WTC11 (cell line): ENCODE measurements around the gene ADAM33. TPM values are rescaled to one million over a fixed set of nuclear protein-coding genes. Genes with fewer than 3 reads are reported as not detected.

Experiments
- ATAC-seq: fragments of 200-7000 bp; cut with Tn5 transposase; 2 replicates; pipeline ENCODE4 v1.10.0; 2021; ENCODE audit warnings: mild to moderate bottlenecking, moderate library complexity
- CTCF ChIA-PET: fragments of 300-600 bp; sonication (Branson Sonifier 250); formaldehyde crosslinking; loops from one replicate; lab custom pipeline; 2021; ENCODE audit warnings: antibody characterized with exemption; lab: Charles Lee
- POLR2A ChIA-PET: fragments of 350-600 bp; sonication (Branson Sonifier 250); formaldehyde crosslinking; loops from one replicate; lab custom pipeline; 2021; ENCODE audit warnings: antibody characterized with exemption; lab: Charles Lee
- DNase-seq: peaks from one replicate; pipeline ENCODE4 v3.0.0; 2021; ENCODE audit warnings: low spot score
- H3K27ac Mint-ChIP-seq: 2 replicates; pipeline ENCODE4 v1.8.0; 2021; ENCODE audit warnings: mixed read lengths
- H3K27me3 Mint-ChIP-seq: 2 replicates; pipeline ENCODE4 v1.8.0; 2021; ENCODE audit warnings: low read depth, mild to moderate bottlenecking, moderate library complexity, mixed read lengths
- H3K36me3 Mint-ChIP-seq: 2 replicates; pipeline ENCODE4 v1.8.0; 2021; ENCODE audit warnings: mixed read lengths
- H3K4me1 Mint-ChIP-seq: 2 replicates; pipeline ENCODE4 v1.8.0; 2022; ENCODE audit warnings: mixed read lengths
- H3K4me3 Mint-ChIP-seq: 2 replicates; pipeline ENCODE4 v1.8.0; 2021; ENCODE audit warnings: mild to moderate bottlenecking, moderate library complexity, mixed read lengths
- H3K9me3 Mint-ChIP-seq: 2 replicates; pipeline ENCODE4 v1.8.0; 2021; ENCODE audit warnings: mixed read lengths
- CREM ChIP-seq: sonication (generic); formaldehyde crosslinking; IDR thresholded peaks from 2 replicates; pipeline ENCODE4 v1.8.1; 2022; ENCODE audit warnings: mild to moderate bottlenecking, missing genetic modification reagents, moderate library complexity
- ETV6 ChIP-seq: sonication (generic); formaldehyde crosslinking; IDR thresholded peaks from 2 replicates; pipeline ENCODE4 v1.8.1; 2022; ENCODE audit warnings: mild to moderate bottlenecking, missing genetic modification reagents
- FOXK1 ChIP-seq: sonication (generic); formaldehyde crosslinking; IDR thresholded peaks from 2 replicates; pipeline ENCODE4 v1.8.0; 2022; ENCODE audit warnings: mild to moderate bottlenecking, moderate library complexity, missing genetic modification reagents
- GTF2I ChIP-seq: fragments of 250-450 bp; sonication (Bioruptor Pico); conservative IDR thresholded peaks from 2 replicates; pipeline ENCODE4 v1.4.0; 2021; ENCODE audit warnings: mild to moderate bottlenecking
- HMGA2 ChIP-seq: fragments of 250-450 bp; sonication (Bioruptor Pico); IDR thresholded peaks from 2 replicates; pipeline ENCODE4 v1.4.0; 2021; ENCODE audit warnings: mild to moderate bottlenecking, moderate library complexity
- JAZF1 ChIP-seq: fragments of 250-450 bp; sonication (Bioruptor Pico); IDR thresholded peaks from 2 replicates; pipeline ENCODE4 v1.9.0; 2021; ENCODE audit warnings: moderate library complexity, mild to moderate bottlenecking, inconsistent platforms
- NFATC4 ChIP-seq: fragments of 250-450 bp; sonication (Bioruptor Pico); IDR thresholded peaks from 2 replicates; pipeline ENCODE4 v1.9.0; 2021; ENCODE audit warnings: mild to moderate bottlenecking
- NFYB ChIP-seq: sonication (generic); formaldehyde crosslinking; conservative IDR thresholded peaks from 2 replicates; pipeline ENCODE4 v1.8.0; 2022; ENCODE audit warnings: low read depth, missing genetic modification reagents
- NR1H2 ChIP-seq: sonication (generic); formaldehyde crosslinking; IDR thresholded peaks from 2 replicates; pipeline ENCODE4 v1.9.0; 2021; ENCODE audit warnings: mild to moderate bottlenecking, moderate library complexity, missing genetic modification reagents
- RELA ChIP-seq: sonication (generic); formaldehyde crosslinking; IDR thresholded peaks from 2 replicates; pipeline ENCODE4 v1.8.1; 2022; ENCODE audit warnings: missing genetic modification reagents, mild to moderate bottlenecking, borderline replicate concordance
- TEAD1 ChIP-seq: sonication (generic); formaldehyde crosslinking; IDR thresholded peaks from 2 replicates; pipeline ENCODE4 v1.8.0; 2022; ENCODE audit warnings: mild to moderate bottlenecking, missing genetic modification reagents
- ZBTB21 ChIP-seq: sonication (generic); formaldehyde crosslinking; IDR thresholded peaks from 2 replicates; pipeline ENCODE4 v1.8.1; 2023; ENCODE audit warnings: mild to moderate bottlenecking, missing genetic modification reagents, borderline replicate concordance
- ZNF317 ChIP-seq: sonication (generic); formaldehyde crosslinking; IDR thresholded peaks from 2 replicates; pipeline ENCODE4 v1.8.1; 2023; ENCODE audit warnings: low read depth, mild to moderate bottlenecking, moderate library complexity, missing genetic modification reagents, borderline replicate concordance
- total RNA-seq: library from RNA; stranded (reverse); gene quantifications from 3 replicates; pipeline ENCODE4 v1.2.3, GENCODE V29; 2021
- TF ChIP-seq, protein P1 (sequence below): sonication (generic); formaldehyde crosslinking; IDR thresholded peaks from 2 replicates; pipeline ENCODE4 v1.8.1; 2023; ENCODE audit warnings: mild to moderate bottlenecking, missing genetic modification reagents, moderate library complexity
- TF ChIP-seq, protein P2 (sequence below): sonication (generic); formaldehyde crosslinking; IDR thresholded peaks from 2 replicates; pipeline ENCODE4 v1.8.1; 2022; ENCODE audit warnings: mild to moderate bottlenecking, missing genetic modification reagents, moderate library complexity, borderline replicate concordance
- TF ChIP-seq, protein P3 (sequence below): sonication (generic); formaldehyde crosslinking; IDR thresholded peaks from 2 replicates; pipeline ENCODE4 v1.8.1; 2022; ENCODE audit warnings: low read depth, mild to moderate bottlenecking, moderate library complexity, missing genetic modification reagents, borderline replicate concordance
- TF ChIP-seq, protein P4 (sequence below): sonication (generic); formaldehyde crosslinking; IDR thresholded peaks from 2 replicates; pipeline ENCODE4 v1.8.1; 2023; ENCODE audit warnings: mild to moderate bottlenecking, missing genetic modification reagents
- TF ChIP-seq, protein P5 (sequence below): sonication (generic); formaldehyde crosslinking; IDR thresholded peaks from 2 replicates; pipeline ENCODE4 v1.8.1; 2023; ENCODE audit warnings: mild to moderate bottlenecking, missing genetic modification reagents, borderline replicate concordance
- TF ChIP-seq, protein P6 (sequence below): sonication (generic); formaldehyde crosslinking; conservative IDR thresholded peaks from 2 replicates; pipeline ENCODE4 v1.8.1; 2022; ENCODE audit warnings: mild to moderate bottlenecking, missing genetic modification reagents

The ADAM33 gene
- total RNA-seq, 1 experiment from 2014 or later, result 5.3 TPM

DNA sequence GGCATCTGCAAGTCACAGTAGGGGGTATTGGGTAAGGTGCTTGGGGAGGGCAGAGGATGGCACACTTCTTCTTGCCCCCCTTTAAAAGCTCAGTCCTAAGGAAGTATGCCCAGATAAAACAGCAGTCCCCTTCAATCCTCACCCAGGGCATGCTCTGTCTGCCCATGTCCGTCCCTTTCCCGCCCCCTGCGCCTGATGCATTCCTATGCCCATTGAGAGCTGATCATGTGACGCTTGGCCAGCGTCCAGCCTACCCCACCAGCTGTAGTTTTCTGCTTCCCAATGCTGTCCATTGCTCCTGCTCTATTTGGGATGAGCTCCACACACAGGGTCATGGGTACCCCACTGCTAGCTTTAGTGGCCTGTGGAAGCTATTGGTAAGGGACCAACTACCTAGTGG, 22.3 kb upstream of the ADAM33 start:
- CTCF ChIA-PET, result interaction anchor here (0.6 to 2.6 kb wide), 14 partner anchors 8 to 151 kb away, joined by 3 to 16 read pairs (median 4); partner anchors contain the start of genes ADAM33 and ADISSP
- no peak overlapping the region for H3K27ac Mint-ChIP-seq
- no peak for DNase-seq
- no peak for TF ChIP-seq CREM (CRISPR knock-in tag)
- TF ChIP-seq, protein P1, sequence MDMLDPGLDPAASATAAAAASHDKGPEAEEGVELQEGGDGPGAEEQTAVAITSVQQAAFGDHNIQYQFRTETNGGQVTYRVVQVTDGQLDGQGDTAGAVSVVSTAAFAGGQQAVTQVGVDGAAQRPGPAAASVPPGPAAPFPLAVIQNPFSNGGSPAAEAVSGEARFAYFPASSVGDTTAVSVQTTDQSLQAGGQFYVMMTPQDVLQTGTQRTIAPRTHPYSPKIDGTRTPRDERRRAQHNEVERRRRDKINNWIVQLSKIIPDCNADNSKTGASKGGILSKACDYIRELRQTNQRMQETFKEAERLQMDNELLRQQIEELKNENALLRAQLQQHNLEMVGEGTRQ (CRISPR knock-in tag), result 0 out of 2 replicates have a peak, but pooled peaks have one; percentile 36
- TF ChIP-seq, all 79 proteins: peak for 1
- Mint-ChIP-seq H3K4me1 (no peaks in the 10 kb centered on the region), H3K4me3 (no peak overlapping the region), H3K9me3 (no peaks in the 10 kb centered on the region), H3K36me3 (no peaks in the 10 kb centered on the region), H3K27me3 (no peaks in the 10 kb centered on the region)
- POLR2A ChIA-PET, result no interaction called here
- no peak for ATAC-seq

DNA sequence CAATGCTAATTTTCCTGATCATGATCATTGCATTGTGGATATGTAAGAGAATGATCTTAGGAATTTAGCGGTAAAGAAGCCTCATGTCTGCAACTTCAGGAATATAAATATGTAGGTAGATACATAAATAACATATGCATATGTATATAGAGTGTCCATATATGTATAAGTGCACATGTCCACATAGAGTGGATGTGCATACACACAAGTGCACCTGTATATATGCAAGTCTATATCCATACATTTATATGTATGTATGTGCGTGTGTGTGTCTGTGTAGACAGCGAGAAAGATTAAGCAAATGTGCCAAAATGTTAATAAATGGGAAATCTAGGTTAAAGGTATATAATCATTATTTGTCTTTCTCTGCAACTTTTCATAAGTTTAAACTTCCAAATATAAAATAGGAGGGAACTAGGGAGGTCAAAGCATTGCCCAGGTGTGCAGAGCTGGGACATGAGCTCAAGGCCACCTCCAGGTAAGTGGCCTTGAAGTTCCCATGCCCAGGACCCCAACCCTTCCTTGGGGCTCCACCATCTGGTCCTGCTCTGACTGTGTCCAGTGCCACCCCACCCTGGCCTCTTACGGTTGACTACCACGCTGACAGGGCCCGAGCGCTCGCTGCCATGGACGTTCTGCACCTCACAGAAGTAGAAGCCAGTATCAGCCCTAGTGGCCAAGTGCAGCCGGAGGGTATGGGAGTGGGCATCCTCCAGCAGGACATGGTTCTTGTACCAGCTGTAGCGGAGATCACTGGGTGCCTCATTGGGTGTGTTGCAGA, 21.0 kb upstream of the ADAM33 start:
- Mint-ChIP-seq H3K4me3 (no peak overlapping the region), H3K27me3 (no peaks in the 10 kb centered on the region), H3K27ac (no peak overlapping the region), H3K4me1 (no peaks in the 10 kb centered on the region), H3K36me3 (no peaks in the 10 kb centered on the region), H3K9me3 (no peaks in the 10 kb centered on the region)
- DNase-seq, result no peak
- ATAC-seq, result no peak
- ChIA-PET POLR2A (no interaction called here), CTCF (interaction anchor here (0.6 to 2.2 kb wide), 9 partner anchors 8 to 336 kb away, joined by 3 to 10 read pairs (median 4); partner anchors contain the start of genes ADAM33 and ADISSP)
- TF ChIP-seq ZBTB21 (CRISPR knock-in tag) (no peak), JAZF1 (no peak), TEAD1 (CRISPR knock-in tag) (no peak), NFATC4 (CRISPR knock-in tag) (no peak), GTF2I (CRISPR knock-in tag) (no peak), NR1H2 (CRISPR knock-in tag) (no peak), FOXK1 (CRISPR knock-in tag) (no peak), ZNF317 (no peak), HMGA2 (CRISPR knock-in tag) (no peak), ETV6 (no peak), NFYB (CRISPR knock-in tag) (no peak), RELA (CRISPR knock-in tag) (no peak)
- TF ChIP-seq, protein P2, sequence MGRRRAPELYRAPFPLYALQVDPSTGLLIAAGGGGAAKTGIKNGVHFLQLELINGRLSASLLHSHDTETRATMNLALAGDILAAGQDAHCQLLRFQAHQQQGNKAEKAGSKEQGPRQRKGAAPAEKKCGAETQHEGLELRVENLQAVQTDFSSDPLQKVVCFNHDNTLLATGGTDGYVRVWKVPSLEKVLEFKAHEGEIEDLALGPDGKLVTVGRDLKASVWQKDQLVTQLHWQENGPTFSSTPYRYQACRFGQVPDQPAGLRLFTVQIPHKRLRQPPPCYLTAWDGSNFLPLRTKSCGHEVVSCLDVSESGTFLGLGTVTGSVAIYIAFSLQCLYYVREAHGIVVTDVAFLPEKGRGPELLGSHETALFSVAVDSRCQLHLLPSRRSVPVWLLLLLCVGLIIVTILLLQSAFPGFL (CRISPR knock-in tag), result no peak
- TF ChIP-seq, protein P3, sequence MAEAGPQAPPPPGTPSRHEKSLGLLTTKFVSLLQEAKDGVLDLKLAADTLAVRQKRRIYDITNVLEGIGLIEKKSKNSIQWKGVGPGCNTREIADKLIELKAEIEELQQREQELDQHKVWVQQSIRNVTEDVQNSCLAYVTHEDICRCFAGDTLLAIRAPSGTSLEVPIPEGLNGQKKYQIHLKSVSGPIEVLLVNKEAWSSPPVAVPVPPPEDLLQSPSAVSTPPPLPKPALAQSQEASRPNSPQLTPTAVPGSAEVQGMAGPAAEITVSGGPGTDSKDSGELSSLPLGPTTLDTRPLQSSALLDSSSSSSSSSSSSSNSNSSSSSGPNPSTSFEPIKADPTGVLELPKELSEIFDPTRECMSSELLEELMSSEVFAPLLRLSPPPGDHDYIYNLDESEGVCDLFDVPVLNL, result no peak
- TF ChIP-seq, protein P4, sequence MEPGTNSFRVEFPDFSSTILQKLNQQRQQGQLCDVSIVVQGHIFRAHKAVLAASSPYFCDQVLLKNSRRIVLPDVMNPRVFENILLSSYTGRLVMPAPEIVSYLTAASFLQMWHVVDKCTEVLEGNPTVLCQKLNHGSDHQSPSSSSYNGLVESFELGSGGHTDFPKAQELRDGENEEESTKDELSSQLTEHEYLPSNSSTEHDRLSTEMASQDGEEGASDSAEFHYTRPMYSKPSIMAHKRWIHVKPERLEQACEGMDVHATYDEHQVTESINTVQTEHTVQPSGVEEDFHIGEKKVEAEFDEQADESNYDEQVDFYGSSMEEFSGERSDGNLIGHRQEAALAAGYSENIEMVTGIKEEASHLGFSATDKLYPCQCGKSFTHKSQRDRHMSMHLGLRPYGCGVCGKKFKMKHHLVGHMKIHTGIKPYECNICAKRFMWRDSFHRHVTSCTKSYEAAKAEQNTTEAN (CRISPR knock-in tag), result no peak
- TF ChIP-seq, protein P5, sequence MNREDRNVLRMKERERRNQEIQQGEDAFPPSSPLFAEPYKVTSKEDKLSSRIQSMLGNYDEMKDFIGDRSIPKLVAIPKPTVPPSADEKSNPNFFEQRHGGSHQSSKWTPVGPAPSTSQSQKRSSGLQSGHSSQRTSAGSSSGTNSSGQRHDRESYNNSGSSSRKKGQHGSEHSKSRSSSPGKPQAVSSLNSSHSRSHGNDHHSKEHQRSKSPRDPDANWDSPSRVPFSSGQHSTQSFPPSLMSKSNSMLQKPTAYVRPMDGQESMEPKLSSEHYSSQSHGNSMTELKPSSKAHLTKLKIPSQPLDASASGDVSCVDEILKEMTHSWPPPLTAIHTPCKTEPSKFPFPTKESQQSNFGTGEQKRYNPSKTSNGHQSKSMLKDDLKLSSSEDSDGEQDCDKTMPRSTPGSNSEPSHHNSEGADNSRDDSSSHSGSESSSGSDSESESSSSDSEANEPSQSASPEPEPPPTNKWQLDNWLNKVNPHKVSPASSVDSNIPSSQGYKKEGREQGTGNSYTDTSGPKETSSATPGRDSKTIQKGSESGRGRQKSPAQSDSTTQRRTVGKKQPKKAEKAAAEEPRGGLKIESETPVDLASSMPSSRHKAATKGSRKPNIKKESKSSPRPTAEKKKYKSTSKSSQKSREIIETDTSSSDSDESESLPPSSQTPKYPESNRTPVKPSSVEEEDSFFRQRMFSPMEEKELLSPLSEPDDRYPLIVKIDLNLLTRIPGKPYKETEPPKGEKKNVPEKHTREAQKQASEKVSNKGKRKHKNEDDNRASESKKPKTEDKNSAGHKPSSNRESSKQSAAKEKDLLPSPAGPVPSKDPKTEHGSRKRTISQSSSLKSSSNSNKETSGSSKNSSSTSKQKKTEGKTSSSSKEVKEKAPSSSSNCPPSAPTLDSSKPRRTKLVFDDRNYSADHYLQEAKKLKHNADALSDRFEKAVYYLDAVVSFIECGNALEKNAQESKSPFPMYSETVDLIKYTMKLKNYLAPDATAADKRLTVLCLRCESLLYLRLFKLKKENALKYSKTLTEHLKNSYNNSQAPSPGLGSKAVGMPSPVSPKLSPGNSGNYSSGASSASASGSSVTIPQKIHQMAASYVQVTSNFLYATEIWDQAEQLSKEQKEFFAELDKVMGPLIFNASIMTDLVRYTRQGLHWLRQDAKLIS (CRISPR knock-in tag), result no peak
- TF ChIP-seq, protein P6, sequence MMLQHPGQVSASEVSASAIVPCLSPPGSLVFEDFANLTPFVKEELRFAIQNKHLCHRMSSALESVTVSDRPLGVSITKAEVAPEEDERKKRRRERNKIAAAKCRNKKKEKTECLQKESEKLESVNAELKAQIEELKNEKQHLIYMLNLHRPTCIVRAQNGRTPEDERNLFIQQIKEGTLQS (CRISPR knock-in tag), result no peak
